TTC549 (cell line): ENCODE results near the gene OGFOD2.

Experiments
- FAIRE-seq: peaks from 2 replicates; lab custom pipeline; 2012; peaks lifted over from hg19 to GRCh38; lab: Jason Lieb, UNC

OGFOD2 gene

GRCh38 chr12:122989225-122989839 lies 14.3 kb downstream of the OGFOD2 start:
- FAIRE-seq: no peak

- no peak for FAIRE-seq
These were observed 14.9 kb downstream of the OGFOD2 start for GRCh38 chr12:122989874-122990419.

- FAIRE-seq: no peak
These were observed 15.5 kb downstream of the OGFOD2 start for GRCh38 chr12:122990561-122990960.

GRCh38 chr12:122990961-122991622 lies 16.0 kb downstream of the OGFOD2 start:
- FAIRE-seq: no peak

- FAIRE-seq: no peak
These were observed 16.7 kb downstream of the OGFOD2 start for GRCh38 chr12:122991623-122992275.

GRCh38 chr12:122992386-122992785 lies 17.3 kb downstream of the OGFOD2 start:
- FAIRE-seq: no peak

GRCh38 chr12:122994140-122994675 lies 19.2 kb downstream of the OGFOD2 start:
- FAIRE-seq: no peak

- FAIRE-seq: no peak
These were observed 19.9 kb downstream of the OGFOD2 start for GRCh38 chr12:122994781-122995502.

- FAIRE-seq: no peak
These were observed 20.6 kb downstream of the OGFOD2 start for GRCh38 chr12:122995503-122996187.

- no peak for FAIRE-seq
These were observed 21.2 kb downstream of the OGFOD2 start for GRCh38 chr12:122996188-122996601.

GRCh38 chr12:122996621-122997342 lies 21.7 kb downstream of the OGFOD2 start:
- no peak for FAIRE-seq

GRCh38 chr12:122997343-122998250 lies 22.6 kb downstream of the OGFOD2 start:
- no peak for FAIRE-seq

- FAIRE-seq: no peak
These were observed 23.3 kb downstream of the OGFOD2 start for GRCh38 chr12:122998316-122998715.

- FAIRE-seq: no peak
These were observed 24.3 kb downstream of the OGFOD2 start for GRCh38 chr12:122999196-122999946.

- FAIRE-seq: no peak
These were observed 25.0 kb downstream of the OGFOD2 start for GRCh38 chr12:122999986-123000420.

GRCh38 chr12:123000578-123000977 lies 25.5 kb downstream of the OGFOD2 start:
- FAIRE-seq: no peak

GRCh38 chr12:123001464-123001863 lies 26.4 kb downstream of the OGFOD2 start:
- no peak for FAIRE-seq

- no peak for FAIRE-seq
These were observed 28.2 kb downstream of the OGFOD2 start for GRCh38 chr12:123003257-123003656.

GRCh38 chr12:123004287-123004686 lies 29.2 kb downstream of the OGFOD2 start:
- no peak for FAIRE-seq
